GM10266 (cell line): Measurements from ENCODE around the gene MBNL1.

Experiments
- DNase-seq: peaks from one replicate; pipeline ENCODE4 v3.0.0; 2012; ENCODE audit errors: extremely low spot score
- CTCF ChIP-seq: IDR thresholded peaks from 2 replicates; pipeline ENCODE4 v1.5.1; 2012; ENCODE audit warnings: mild to moderate bottlenecking, low read depth; ENCODE audit not compliant: control insufficient read depth, insufficient read depth; ENCODE audit errors: missing control alignments

Gene MBNL1

DNA sequence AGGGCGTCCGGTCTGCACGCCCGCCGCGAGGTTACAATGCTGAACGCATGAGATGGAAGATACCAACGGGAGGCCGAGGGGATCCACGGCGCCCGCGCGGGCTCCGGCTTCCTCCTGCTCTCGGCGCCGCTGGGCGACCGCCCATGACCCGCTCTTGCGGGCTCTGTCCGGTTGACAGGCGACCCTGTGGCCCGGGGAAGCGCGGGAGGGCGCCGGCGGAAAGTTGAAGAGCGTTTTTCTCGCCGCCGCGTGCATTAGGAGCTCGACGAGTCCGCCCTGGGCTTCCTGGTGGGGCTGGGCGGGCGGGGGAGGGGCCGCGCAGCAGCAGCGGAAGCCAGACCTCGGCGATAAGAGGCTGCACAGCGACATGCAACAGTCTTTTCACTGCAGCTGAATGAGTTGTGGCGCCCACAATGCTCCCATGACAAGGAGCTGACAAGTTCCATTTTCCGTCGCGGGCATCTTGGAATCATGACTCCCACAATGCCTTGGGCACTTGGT, at the start of gene MBNL1:
Gene MBNL1, plus strand, starts transcription at position 375 of the 501 bp plus-strand sequence. CDS start 31,265 bp downstream, outside the sequence.
- peak; percentile 59 for DNase-seq
- no peak for TF ChIP-seq CTCF

DNA sequence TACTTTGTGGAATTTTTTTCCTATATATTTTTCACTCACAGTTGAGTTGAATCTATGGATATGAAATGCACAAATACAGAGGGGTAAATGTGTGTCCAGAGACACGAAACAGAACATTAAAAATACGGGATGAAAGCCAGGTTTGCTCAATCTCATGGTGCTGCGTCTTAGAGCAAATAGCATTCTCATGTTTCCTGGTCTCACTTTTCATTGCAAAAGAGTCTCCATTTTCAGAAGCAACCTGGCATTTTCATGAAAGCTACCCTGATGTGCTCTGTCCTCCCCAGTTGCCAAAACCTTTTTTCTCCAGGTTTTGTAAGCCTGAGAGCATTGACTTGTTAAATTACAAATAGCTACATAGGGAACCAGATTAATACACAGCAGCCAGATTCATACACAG, 49.5 kb upstream of the MBNL1 start:
- TF ChIP-seq CTCF, result no peak
- no peak for DNase-seq

- no peak for DNase-seq
- TF ChIP-seq CTCF, result no peak
These were observed 48.9 kb upstream of the MBNL1 start for GRCh38 chr3:152219769-152220255.

- DNase-seq, result no peak
- no peak for TF ChIP-seq CTCF
These were observed 46.4 kb upstream of the MBNL1 start for GRCh38 chr3:152222327-152222726.

DNA sequence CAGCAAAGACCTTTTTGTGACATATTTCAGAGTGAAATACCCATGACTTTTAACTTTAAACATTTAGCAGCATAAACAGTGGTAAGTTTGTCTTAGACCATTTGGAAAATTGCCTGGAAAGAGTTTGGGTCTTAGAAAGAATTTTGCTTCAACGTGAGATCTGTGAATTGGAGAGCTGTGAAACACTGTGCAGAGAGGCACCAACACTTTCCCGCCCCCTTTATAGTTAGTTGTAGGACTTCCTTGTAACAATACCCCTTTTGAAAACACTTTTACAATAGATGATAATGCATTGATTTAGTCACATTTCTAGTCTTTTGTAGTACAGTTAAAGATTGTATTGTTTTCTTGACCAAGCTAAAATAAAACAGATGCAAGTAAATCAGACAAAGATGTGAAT, 43.5 kb upstream of the MBNL1 start:
- no peak for DNase-seq
- no peak for TF ChIP-seq CTCF

DNA sequence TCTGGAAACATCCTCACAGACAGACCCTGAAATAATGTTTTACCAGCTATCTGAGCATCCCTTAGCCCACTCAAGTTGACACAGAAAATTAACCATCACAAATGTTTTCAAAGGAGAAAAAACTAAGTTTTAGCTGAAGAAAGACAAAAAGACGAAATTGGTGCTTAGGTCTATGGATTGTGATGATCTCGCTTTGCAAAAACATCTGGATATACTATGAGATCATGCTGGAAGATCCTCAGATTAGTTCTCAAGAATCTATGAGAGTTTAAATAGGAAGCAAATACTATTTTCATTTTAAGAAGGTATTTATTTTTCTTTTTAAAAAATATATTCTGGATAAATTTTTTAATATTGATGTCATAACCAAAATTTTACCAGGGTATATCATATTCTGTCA, 42.6 kb upstream of the MBNL1 start:
- no peak for TF ChIP-seq CTCF
- DNase-seq, result no peak

DNA sequence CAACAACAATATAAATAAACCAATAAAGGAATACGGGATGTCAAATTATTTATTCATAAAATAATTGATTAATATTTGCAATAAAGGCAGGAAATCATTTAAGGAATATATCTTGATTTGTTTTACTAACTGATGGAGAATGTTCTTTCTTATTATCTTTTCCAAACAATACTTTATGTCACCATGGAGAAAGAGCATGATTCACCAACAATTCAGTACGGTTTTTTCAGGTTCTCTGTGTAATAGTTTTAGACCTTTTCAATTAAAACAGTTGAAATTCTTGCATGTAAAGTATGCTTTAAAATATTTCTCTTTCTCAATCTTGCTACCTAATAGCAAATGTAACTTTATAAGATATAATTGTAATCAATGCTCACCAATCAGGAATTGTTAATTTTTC, 41.7 kb upstream of the MBNL1 start:
- no peak for TF ChIP-seq CTCF
- DNase-seq, result no peak
